ENCODE measurements around the gene ZACN.

The ZACN gene

GRCh38 chr17:76081295-76082210 is 2.6 kb downstream of the ZACN start:
- DNase-seq (ENCODE audit: low read depth in 2 of 3, low spot score in 1 of 3), result no peak

- DNase-seq (ENCODE audit: low read depth in 2 of 3, low spot score in 1 of 3), result no peak
These were observed 3.6 kb downstream of the ZACN start for GRCh38 chr17:76082326-76083251.

- DNase-seq (ENCODE audit: low read depth in 2 of 3, low spot score in 1 of 3), result no peak
These were observed 4.7 kb downstream of the ZACN start for GRCh38 chr17:76083536-76084182.

GRCh38 chr17:76085066-76085730 is 6.2 kb downstream of the ZACN start:
- no peak for DNase-seq (ENCODE audit: low read depth in 2 of 3, low spot score in 1 of 3)

GRCh38 chr17:76085731-76086366 is 6.9 kb downstream of the ZACN start:
- DNase-seq (ENCODE audit: low read depth in 2 of 3, low spot score in 1 of 3), result no peak

- DNase-seq (ENCODE audit: low read depth in 2 of 3, low spot score in 1 of 3), result no peak
These were observed 7.4 kb downstream of the ZACN start for GRCh38 chr17:76086384-76086783.

- DNase-seq (ENCODE audit: low read depth in 2 of 3, low spot score in 1 of 3), result no peak
These were observed 8.5 kb downstream of the ZACN start for GRCh38 chr17:76087531-76087930.

- DNase-seq (ENCODE audit: low read depth in 2 of 3, low spot score in 1 of 3), result no peak
These were observed 9.3 kb downstream of the ZACN start for GRCh38 chr17:76088041-76088867.

- DNase-seq (ENCODE audit: low read depth in 2 of 3, low spot score in 1 of 3), result no peak
These were observed 10.0 kb downstream of the ZACN start for GRCh38 chr17:76088868-76089576.

GRCh38 chr17:76089680-76090516 is 10.9 kb downstream of the ZACN start:
- DNase-seq (ENCODE audit: low read depth in 2 of 3, low spot score in 1 of 3), result no peak

GRCh38 chr17:76090517-76091129 is 11.6 kb downstream of the ZACN start:
- DNase-seq (ENCODE audit: low read depth in 2 of 3, low spot score in 1 of 3), result no peak

GRCh38 chr17:76091526-76092286 is 12.7 kb downstream of the ZACN start:
- no peak for DNase-seq (ENCODE audit: low read depth in 2 of 3, low spot score in 1 of 3)

GRCh38 chr17:76092526-76093413 is 13.8 kb downstream of the ZACN start:
- DNase-seq (ENCODE audit: low read depth in 2 of 3, low spot score in 1 of 3), result no peak

GRCh38 chr17:76094046-76094445 is 15.1 kb downstream of the ZACN start:
- no peak for DNase-seq (ENCODE audit: low read depth in 2 of 3, low spot score in 1 of 3)

GRCh38 chr17:76095943-76096342 is 17.0 kb downstream of the ZACN start:
- no peak for DNase-seq (ENCODE audit: low read depth in 2 of 3, low spot score in 1 of 3)
